MV-4-11 (cell line): Measurements from ENCODE around the gene TOP1.
"Not testable (repeated sequence)": the region's sequence is repeated elsewhere in the genome, so short reads cannot be mapped to it uniquely, and the experiment has no call there.

Experiments used
- DNase-seq: peaks from one replicate; lab custom pipeline; 2025; lab: John Stamatoyannopoulos, UW

The TOP1 gene

DNA sequence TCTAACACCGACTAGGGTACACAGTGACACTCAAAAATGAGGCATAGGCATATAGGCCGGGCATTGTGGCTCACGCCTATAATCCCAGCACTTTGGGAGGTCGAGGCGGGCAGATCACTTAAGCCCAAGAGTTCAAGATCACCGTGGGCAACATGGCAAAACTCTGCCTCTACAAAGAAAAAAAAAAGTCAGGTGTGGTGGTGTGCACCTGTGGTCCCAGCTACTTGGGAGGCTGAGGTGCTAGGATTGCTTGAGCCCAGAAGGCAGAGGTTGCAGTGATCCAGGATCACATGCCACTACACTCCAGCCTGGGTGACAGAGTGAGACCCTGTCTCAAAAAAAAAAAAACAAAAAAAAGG lies 24.7 kb upstream of the TOP1 start:
- DNase-seq = not testable (repeated sequence)

- peak; percentile 33 for DNase-seq
Measured at GRCh38 chr20:41004531-41005360, 23.9 kb upstream of the TOP1 start.

- DNase-seq = peak; percentile 47
Measured at GRCh38 chr20:41005361-41005729, 23.3 kb upstream of the TOP1 start.

DNA sequence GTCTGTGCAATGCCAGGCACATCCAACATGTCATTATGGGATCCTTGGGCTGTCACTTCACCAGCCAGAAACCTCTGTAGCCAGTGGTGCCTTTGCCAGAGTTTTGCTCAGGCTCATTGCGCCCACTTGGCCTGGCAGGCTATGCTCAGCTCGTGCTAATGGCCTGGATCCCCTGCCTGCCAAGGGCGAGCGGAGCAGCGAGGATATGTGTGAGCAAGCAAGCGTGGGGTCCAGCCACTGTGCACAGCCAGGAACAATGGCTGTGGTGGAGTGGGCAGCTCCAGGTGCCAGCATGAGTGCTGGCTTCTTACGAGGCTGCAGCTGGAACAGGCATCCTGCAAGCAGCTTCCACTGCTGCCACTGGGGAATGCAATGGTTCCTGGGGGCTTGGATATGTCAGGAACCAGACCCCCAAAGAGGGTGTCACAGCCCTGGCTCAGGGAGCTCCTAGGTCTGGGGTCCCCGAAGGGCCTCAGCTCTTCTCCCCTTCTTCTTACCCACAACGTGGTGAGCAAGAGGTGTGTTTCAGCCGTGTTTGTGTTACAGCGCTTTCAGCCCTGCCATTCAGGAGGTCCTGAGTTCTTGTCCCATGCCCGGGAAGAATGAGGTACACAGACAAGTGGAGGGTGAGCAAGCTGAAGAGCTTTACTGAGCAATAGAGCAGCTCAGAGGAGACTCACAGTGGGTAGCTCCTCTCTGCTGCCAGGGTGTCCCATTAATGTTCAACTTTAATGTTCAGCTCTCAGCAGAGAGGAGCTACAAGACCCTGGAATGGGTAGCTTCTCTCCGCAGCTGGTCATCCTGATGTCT lies 22.3 kb upstream of the TOP1 start:
- DNase-seq = no peak

DNA sequence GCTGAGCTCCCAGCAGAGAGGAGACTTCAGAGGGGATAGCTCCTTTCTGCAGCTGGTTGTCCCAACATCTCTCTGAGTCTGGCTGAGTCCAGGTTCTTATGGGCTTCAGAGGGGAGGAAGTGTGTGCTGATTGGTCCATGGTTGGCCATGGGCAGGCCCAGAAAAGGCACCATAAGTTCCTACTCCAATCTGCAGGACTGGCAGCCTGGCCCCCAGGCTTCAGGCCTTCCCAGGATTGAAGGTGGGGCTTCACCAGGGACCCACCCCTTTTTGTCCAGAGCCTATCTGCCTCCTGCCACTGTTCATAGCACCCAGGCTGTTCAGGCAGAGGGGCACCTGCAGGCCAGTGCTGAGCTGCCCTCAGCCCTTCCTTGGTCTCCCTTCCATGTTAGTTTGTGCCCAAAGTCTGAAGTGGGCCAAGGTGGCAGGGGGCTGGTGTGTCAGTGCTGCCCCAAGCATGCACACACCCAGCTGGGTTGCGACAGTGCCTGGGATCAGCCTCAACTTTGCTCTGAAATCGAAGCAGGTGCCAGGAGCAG lies 21.6 kb upstream of the TOP1 start:
- DNase-seq = no peak

GRCh38 chr20:41007481-41007880 lies 21.1 kb upstream of the TOP1 start:
- peak; percentile 38 for DNase-seq

DNA sequence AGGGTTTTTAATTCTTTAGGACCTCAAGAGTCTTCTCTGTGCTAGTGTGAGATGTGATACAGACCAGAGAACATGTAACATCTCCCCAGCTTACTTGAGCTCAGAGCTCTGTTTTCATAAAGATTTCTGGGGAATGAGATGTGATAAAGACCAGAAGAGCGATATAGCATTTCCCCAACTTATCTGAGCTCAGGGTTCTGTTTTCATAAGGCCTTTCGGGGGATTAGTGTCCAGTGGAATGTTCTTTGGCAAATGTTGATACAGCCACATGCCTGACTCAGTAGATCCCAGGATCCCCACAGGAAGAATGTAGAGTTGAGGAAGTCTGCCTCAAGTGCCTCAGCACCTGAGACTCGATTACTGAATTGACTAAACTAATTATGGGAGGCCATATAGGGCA lies 18.7 kb upstream of the TOP1 start:
- no peak for DNase-seq

DNA sequence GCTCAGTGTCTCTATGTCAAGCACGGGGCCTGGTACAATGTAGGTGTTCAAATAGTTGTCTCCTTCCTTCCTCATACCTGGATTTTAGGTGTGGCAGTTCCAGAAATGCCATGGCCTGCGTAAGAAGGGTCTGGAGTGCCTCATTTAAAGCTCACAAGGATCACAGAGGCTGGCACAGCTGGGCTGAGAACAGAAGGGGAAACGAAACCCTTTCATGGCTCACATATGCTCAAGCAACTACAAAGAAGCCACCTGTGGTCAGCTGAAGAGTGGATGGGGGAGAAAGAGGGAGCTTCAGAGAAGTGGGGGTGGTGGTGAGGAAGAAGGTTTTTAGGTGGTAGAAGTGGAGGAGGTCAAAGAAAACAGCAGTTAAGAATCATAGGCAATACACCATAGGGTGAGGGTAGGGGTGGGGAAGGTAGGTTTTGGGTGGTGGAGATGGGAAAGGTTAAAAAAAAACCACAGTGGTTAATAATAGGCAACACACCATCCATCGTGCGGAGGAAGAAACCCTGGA lies 17.0 kb upstream of the TOP1 start:
- peak; percentile 94 for DNase-seq

DNA sequence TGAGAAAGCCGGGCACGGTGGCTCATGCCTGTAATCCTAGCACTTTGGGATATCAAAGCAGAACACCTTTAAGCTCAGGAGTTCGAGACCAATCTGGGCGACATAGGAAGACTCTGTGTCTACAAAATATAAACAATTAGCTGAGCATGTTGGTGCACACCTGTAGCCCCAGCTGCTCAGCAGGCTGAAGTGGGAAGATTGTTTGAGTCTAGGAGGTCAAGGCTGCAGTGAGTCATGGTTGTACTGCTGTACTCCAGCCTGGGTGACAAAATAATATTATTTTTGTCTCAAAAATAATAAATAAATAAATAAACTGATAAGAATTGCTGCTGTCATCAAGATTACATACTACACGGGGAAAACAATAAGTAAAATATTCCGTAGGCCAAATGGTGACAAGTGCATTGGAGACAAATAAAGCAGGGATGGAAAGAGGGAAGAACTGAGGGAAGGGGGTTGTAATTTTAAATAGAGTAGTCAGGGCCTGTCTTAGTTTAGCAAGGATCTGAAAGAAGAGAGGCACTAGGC lies 14.0 kb upstream of the TOP1 start:
- no peak for DNase-seq

DNA sequence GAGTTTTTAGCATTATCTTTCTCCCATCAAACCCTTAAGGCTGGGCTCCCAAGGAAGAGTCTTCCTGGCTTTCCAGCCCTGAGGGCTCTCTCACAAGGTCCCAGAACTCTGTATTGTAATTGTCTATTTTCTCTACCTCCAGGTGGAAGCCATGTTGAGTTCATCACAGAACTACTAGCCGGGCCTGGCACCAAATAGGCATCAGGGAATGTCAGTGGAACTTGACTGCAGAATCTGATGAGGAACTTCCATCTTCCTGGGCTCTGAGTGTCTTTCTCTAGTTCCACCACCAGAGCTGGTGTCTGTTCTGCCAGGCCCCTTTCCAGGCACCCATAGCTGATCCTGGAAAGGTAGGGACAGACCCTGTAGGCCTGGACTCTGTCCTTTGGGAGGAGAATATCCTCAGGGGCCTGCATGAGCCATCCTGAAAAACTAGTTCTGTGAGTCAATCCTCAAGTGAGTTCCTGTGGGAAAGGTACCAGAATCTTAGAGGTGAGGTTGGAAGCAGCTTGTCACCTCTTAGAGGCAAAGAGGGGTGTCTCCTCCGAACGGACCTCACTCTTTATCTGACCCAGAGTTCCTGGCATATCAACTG lies 11.1 kb upstream of the TOP1 start:
- DNase-seq = no peak

GRCh38 chr20:41018153-41018552 lies 10.5 kb upstream of the TOP1 start:
- no peak for DNase-seq

- no peak for DNase-seq
Measured at GRCh38 chr20:41023549-41023948, 5.1 kb upstream of the TOP1 start.

DNA sequence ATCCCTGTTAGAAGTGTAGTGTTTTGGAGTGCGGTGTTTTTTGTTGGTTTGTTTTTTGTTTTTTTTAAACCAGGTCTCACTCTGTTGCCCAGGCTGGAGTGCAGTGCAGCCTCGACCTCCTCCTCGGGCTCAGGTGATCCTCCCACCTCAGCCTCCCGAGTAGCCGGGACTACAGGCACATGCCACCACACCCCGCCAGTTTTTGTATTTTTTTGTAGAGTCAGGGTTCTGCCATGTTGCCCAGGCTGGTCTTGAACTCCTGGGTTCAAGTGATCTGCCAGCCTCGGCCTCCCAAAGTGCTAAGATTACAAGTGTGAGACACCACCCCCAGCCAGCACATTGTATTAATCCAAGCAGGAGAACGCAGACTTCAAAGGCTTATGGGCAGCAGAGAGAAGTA lies 1.3 kb upstream of the TOP1 start:
- no peak for DNase-seq

DNA sequence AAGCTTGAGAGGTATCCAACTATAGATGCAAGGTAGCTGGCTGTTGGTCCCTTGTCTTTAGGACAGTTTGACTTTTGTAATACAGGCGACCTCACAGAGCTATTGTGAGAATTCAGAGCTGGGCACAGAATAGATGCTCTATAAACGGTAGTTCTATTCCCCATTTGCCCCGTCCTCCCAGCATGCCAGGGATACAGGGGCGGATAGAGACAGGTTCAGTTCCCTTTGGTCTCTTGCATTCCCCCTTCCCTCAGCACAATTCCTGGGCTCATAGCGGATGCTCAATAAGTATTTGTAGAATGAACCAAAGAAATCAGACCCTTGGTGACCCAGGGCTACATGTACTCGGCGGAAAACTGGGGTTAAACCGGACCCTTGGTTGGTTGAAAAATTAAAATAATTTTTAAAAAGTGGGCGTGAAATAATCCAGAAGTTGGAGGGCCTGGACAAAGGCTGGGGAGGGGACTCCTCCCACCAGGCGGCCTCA lies 707 bp upstream of the TOP1 start:
- no peak for DNase-seq

- DNase-seq = no peak
Measured at GRCh38 chr20:41029150-41029901, 704 bp downstream of the TOP1 start.

DNA sequence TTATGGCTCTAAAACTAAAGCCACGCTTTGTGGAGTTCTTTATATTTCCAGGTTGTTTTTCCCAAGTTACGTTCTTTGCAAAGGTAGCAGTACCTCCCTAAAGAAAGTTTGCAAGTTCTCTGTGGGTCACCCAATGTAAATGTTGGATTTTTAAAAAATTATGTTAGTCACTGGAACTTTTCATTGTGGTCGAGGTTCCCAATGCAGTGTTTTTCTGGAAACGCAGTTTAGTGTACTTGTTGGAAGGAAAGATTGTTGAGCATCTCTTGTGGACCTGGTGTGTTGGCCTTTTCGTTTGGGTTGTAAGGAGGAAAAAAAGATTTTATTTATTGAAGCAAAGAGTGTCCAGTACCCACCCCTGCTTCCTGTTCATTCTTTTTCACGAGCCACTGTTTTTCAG lies 1.4 kb downstream of the TOP1 start:
- no peak for DNase-seq

DNA sequence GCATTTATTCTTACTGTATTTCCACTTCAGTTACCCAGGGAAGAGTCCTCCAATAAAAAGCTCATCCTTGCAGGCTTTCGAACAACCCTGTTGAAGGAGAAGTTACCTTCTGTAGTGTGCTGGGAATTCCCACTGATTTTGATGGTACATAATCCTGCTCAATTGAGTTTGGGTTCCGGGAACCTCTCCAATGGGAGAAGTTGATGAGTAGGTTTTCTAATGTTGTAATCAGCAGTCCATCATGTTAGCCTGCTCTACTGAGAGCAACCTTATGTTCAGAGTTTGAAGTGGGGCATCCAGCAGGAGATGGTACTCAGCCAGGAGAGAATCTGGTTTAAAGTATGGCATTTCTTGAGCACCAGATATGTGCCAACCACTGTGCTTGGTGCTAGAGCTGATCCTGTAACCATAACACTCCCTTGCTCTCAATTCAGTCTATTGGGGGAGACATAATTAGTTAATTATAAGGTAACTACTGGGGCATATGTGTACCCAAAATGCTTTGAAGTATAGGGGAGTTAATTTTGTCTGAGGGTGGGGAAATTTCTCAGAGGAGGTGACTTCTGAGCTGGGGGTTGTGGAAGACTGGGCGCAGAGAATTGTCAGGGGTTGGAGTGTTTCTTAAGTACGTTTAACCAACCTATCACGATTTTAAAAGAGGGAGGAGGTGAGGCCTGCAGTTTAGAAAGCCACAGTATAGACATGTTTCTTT lies 2.1 kb downstream of the TOP1 start:
- DNase-seq = no peak

- DNase-seq = no peak
Measured at GRCh38 chr20:41031243-41031619, 2.6 kb downstream of the TOP1 start.

- no peak for DNase-seq
Measured at GRCh38 chr20:41032271-41032670, 3.6 kb downstream of the TOP1 start.

- no peak for DNase-seq
Measured at GRCh38 chr20:41034239-41034638, 5.6 kb downstream of the TOP1 start.

DNA sequence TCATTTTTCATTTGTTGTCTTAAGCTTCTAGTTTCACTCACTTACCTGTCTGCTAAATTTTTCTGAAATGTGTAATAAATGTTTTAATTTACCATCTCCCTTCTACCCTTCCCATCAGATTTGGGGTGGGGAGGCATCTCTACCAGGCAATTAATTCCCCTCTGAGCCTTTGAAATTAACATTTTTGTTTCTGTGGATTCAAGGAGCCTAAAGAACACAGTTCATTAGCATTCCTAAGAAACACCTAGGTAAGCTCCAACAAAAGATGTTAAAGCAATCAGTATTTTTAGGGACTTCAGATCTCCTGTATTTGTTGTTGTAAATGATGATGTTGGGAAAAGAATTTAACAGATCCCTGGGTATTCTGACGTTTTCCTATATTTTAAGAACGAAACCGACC lies 6.6 kb downstream of the TOP1 start:
- no peak for DNase-seq
